Nephron progenitor cell (in vitro differentiated cells): ENCODE measurements around the gene GCNT2.
"Not testable (repeated sequence)": the region's sequence is repeated elsewhere in the genome, so short reads cannot be mapped to it uniquely, and the experiment has no call there.

Source experiments
- DNase-seq: peaks from one replicate; pipeline ENCODE4 v3.0.0; 2021
- H3K27ac Mint-ChIP-seq: 2 replicates; pipeline ENCODE4 v1.8.0; 2021; ENCODE audit warnings: mild to moderate bottlenecking, moderate library complexity, mixed read lengths
- H3K27me3 Mint-ChIP-seq: 2 replicates; pipeline ENCODE4 v1.8.0; 2021; ENCODE audit warnings: mild to moderate bottlenecking, low read depth, mixed read lengths; ENCODE audit not compliant: poor library complexity
- H3K36me3 Mint-ChIP-seq: 2 replicates; pipeline ENCODE4 v1.8.0; 2021; ENCODE audit warnings: low read depth, mixed read lengths
- H3K4me1 Mint-ChIP-seq: 2 replicates; pipeline ENCODE4 v1.8.0; 2021; ENCODE audit warnings: mixed read lengths
- H3K4me3 Mint-ChIP-seq: 2 replicates; pipeline ENCODE4 v1.8.0; 2021; ENCODE audit warnings: mild to moderate bottlenecking, moderate library complexity, mixed read lengths
- H3K9me3 Mint-ChIP-seq: 2 replicates; pipeline ENCODE4 v1.8.0; 2021; ENCODE audit warnings: mild to moderate bottlenecking, moderate library complexity, mixed read lengths
- CTCF ChIP-seq: fragments of 200-600 bp; sonication (generic); IDR thresholded peaks from 2 replicates; pipeline ENCODE4 v1.5.0; 2021; ENCODE audit warnings: antibody characterized with exemption

The GCNT2 gene

DNA sequence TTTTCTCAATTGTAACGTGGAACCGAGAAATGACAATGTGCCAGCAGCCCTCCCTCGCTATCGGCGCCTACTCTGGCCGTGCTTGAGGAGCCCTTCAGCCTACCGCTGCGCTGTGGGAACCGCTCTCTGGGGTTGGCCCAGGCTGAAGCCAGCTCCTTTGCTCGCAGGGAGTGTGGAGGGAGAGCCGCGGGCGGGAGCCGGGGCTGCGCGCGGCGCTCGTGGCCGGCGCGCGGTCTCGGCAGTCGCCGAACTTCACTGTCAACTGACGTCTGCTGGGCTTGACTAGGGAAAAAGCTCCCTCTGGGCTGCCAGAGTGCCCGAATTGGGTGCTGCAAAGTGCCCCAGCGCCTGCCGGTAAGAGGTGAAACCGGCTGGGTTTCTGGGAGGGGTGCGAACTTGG is 29.7 kb upstream of the GCNT2 start:
- Mint-ChIP-seq H3K9me3 (no peaks in the 10 kb centered on the region), H3K4me1 (peaks cover 20% of the 10 kb centered on the region), H3K27ac (no peak overlapping the region), H3K27me3 (peaks cover 6% of the 10 kb centered on the region), H3K36me3 (no peaks in the 10 kb centered on the region), H3K4me3 (no peak overlapping the region)
- no peak for TF ChIP-seq CTCF
- no peak for DNase-seq

- not testable (repeated sequence) for H3K4me3 Mint-ChIP-seq, DNase-seq, H3K27me3 Mint-ChIP-seq, H3K27ac Mint-ChIP-seq, H3K36me3 Mint-ChIP-seq, H3K9me3 Mint-ChIP-seq
- H3K4me1 Mint-ChIP-seq = peaks cover 16% of the 10 kb centered on the region
These were observed 29.2 kb upstream of the GCNT2 start for GRCh38 chr6:10491905-10492304.

DNA sequence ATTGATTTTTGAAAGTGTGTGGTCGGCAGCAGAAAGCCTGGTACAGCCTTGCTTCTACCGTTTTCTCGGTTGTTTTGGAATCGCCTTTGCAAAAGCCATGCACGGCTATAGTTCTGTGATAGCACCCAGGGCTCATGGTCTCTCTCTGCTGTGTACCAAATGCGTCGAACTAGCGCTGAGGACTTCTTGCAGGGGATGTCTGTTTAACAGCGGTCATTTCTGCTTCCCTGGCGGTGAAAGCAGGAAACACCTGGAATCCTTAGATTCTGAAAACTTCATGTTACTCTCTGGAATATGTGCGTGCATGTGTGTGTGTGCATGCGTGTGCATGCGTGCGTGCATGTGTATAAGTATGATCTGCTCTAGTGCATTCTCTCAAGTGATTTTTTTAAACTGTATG is 26.1 kb upstream of the GCNT2 start:
- H3K27ac Mint-ChIP-seq = no peak overlapping the region
- TF ChIP-seq CTCF = no peak

DNA sequence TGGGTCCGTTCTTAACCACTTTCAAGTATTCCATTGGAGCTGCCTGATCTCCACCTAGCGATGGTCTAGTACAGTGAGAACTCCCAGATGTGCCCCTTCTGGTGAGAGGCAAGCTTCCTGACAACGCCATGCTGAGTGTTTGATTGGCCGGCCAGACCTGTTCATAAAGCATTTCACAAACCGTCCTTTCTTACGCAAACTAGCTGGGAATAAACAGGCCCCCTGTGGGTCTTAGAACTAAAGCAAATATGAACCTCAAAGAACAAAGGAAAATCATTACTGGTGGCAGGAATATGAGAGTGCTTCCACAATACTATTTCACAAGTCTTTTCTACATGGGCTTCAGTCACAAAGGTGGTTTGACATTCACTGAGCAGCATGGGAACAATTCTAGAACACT is 15.6 kb upstream of the GCNT2 start:
- no peaks in the 10 kb centered on the region for H3K9me3 Mint-ChIP-seq
- DNase-seq = no peak
- H3K27ac Mint-ChIP-seq = no peak overlapping the region
- H3K27me3 Mint-ChIP-seq = peaks cover 8% of the 10 kb centered on the region
- no peaks in the 10 kb centered on the region for H3K36me3 Mint-ChIP-seq
- no peak for TF ChIP-seq CTCF
- no peak overlapping the region for H3K4me3 Mint-ChIP-seq
- H3K4me1 Mint-ChIP-seq = peaks cover 6% of the 10 kb centered on the region

More for the DNA sequence above, 26.1 kb upstream of the GCNT2 start:
- no peak for DNase-seq
- Mint-ChIP-seq H3K36me3 (no peaks in the 10 kb centered on the region), H3K9me3 (no peaks in the 10 kb centered on the region), H3K4me1 (no peaks in the 10 kb centered on the region), H3K4me3 (no peak overlapping the region), H3K27me3 (peaks cover 12% of the 10 kb centered on the region)

- Mint-ChIP-seq H3K4me1 (peaks cover 18% of the 10 kb centered on the region), H3K36me3 (no peaks in the 10 kb centered on the region), H3K27ac (no peak overlapping the region), H3K4me3 (no peak overlapping the region), H3K9me3 (no peaks in the 10 kb centered on the region), H3K27me3 (peaks cover 8% of the 10 kb centered on the region)
- no peak for TF ChIP-seq CTCF
- DNase-seq = no peak
These were observed 13.9 kb upstream of the GCNT2 start for GRCh38 chr6:10507298-10507697.

DNA sequence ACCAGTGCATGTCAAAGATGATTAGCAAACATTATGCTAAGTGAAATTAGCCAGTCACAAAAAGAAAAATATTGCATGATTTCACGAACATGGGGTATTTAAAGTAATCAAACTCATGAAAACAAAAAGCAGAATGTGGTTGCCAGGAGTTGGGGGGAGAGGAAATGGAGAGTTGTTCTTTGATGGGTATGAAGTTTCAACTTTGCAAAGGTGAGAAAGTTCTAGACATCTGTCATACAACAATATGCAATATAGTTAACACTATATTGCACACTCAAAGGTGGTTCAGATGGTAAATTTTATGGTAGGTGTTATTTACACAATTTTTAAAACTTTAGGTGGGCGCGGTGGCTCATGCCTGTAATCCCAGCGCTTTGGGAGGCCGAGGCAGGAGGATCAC is 13.4 kb upstream of the GCNT2 start:
- H3K9me3 Mint-ChIP-seq = no peaks in the 10 kb centered on the region
- no peak for TF ChIP-seq CTCF
- H3K4me1 Mint-ChIP-seq = peaks cover 18% of the 10 kb centered on the region
- no peak for DNase-seq
- no peaks in the 10 kb centered on the region for H3K36me3 Mint-ChIP-seq
- H3K27ac Mint-ChIP-seq = no peak overlapping the region
- H3K27me3 Mint-ChIP-seq = peaks cover 5% of the 10 kb centered on the region
- H3K4me3 Mint-ChIP-seq = no peak overlapping the region
